ENCODE measurements around the gene CHDH.
A peak's percentile ranks its signal among the peaks of the same experiment; 100 is the strongest.

Gene CHDH

DNA sequence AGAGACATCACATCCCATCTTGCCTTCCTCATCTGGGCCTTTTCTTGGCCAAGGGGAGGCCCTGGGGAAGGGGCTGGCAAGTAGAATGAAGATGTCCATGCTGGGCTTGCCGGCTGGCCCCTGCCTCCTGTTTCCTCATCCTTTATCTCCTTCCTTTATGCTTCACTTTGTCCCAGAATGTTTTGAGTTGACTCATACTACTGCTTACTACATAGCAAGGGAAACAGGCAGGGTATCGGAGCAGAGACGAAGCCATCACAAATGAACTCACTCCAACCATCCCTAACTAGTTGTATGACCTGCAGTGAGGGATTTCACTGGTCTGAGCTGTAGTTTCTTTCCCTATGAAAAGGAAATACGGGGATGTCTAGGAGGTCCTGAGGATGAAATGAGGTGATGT, 66.0 kb downstream of the CHDH start:
- TF ChIP-seq, protein P1, sequence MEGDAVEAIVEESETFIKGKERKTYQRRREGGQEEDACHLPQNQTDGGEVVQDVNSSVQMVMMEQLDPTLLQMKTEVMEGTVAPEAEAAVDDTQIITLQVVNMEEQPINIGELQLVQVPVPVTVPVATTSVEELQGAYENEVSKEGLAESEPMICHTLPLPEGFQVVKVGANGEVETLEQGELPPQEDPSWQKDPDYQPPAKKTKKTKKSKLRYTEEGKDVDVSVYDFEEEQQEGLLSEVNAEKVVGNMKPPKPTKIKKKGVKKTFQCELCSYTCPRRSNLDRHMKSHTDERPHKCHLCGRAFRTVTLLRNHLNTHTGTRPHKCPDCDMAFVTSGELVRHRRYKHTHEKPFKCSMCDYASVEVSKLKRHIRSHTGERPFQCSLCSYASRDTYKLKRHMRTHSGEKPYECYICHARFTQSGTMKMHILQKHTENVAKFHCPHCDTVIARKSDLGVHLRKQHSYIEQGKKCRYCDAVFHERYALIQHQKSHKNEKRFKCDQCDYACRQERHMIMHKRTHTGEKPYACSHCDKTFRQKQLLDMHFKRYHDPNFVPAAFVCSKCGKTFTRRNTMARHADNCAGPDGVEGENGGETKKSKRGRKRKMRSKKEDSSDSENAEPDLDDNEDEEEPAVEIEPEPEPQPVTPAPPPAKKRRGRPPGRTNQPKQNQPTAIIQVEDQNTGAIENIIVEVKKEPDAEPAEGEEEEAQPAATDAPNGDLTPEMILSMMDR (IDR thresholded peaks at IDR 0.05; ENCODE audit: low read depth, low read length) = no peak
- DNase-seq (ENCODE audit: extremely low read depth, low read depth) = no peak

DNA sequence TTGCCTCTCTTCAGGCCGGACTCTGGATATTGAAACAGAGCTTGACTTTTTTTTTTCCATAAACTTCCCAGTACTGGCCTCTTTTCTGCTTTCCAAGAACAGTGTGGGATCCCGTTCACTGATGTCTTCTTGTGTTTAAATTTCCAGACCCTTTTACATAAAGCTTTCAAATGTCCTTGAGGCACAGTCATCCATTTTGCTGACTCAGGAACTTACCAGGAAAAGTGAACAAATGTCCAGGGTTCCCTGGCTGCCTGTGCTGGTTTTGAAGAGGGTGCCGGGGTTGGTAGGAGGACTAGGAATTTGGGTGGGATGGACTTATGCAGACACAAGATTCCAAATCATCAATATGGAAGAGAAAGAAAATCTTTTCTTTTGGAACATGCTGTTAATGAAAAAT, 68.1 kb downstream of the CHDH start:
- TF ChIP-seq, protein P1 (IDR thresholded peaks at IDR 0.05; ENCODE audit: low read depth, low read length) = no peak
- DNase-seq (ENCODE audit: extremely low read depth, low read depth) = no peak

GRCh38 chr3:53777468-53777867, 68.8 kb downstream of the CHDH start:
- TF ChIP-seq, protein P1 (IDR thresholded peaks at IDR 0.05; ENCODE audit: low read depth, low read length) = no peak
- no peak for DNase-seq (ENCODE audit: extremely low read depth, low read depth)

DNA sequence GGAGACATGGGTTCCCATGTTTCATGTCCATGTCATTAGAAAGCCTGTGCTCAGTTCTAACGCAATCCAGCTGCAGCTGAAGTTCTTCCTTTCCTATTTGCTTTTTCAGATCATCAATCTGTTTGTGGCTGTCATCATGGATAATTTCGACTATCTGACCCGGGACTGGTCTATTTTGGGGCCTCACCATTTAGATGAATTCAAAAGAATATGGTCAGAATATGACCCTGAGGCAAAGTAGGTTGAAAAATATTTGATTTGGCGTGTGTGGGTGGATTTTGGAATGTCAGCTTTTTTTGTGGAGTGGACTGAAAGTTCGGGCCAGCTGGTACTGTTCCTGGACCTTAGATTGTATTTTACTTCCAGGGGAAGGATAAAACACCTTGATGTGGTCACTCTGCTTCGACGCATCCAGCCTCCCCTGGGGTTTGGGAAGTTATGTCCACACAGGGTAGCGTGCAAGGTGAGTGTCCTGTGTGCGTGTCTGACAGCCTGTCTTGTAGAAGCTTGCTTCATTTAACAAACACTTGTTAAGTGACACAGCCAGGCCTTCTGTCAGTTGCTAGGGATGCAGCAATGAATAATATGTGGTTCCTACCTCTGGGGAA, 69.6 kb downstream of the CHDH start:
- TF ChIP-seq, protein P1 (IDR thresholded peaks at IDR 0.05; ENCODE audit: low read depth, low read length) = no peak
- peak; percentile 12 for DNase-seq (ENCODE audit: extremely low read depth, low read depth)

DNA sequence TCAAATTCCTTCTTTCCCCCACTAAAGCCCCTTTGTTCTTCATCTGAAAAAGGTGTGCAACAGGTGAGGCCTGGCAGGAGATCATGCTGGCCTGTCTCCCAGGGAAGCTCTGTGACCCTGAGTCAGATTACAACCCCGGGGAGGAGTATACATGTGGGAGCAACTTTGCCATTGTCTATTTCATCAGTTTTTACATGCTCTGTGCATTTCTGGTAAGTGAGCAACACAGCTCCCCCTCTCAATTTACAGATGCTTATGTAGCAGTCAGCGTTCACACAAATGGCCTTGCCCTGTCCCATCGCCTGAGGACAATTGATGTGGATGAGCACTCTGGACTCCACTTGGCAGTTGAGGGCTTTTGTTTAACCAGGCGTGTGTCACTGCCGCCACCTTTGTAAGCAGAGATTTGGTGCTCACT, 70.4 kb downstream of the CHDH start:
- TF ChIP-seq, protein P1 (IDR thresholded peaks at IDR 0.05; ENCODE audit: low read depth, low read length) = no peak
- no peak for DNase-seq (ENCODE audit: extremely low read depth, low read depth)

GRCh38 chr3:53775018-53775417, 71.2 kb downstream of the CHDH start:
- DNase-seq (ENCODE audit: extremely low read depth, low read depth) = no peak

GRCh38 chr3:53774414-53774813, 71.8 kb downstream of the CHDH start:
- DNase-seq (ENCODE audit: extremely low read depth, low read depth) = no peak

More at GRCh38 chr3:53775018-53775417, 71.2 kb downstream of the CHDH start:
- TF ChIP-seq, protein P1 (IDR thresholded peaks at IDR 0.05; ENCODE audit: low read depth, low read length) = no peak

More at GRCh38 chr3:53774414-53774813, 71.8 kb downstream of the CHDH start:
- TF ChIP-seq, protein P1 (IDR thresholded peaks at IDR 0.05; ENCODE audit: low read depth, low read length) = no peak
